ENCODE data around the gene PTGFR.

Gene PTGFR

GRCh38 chr1:78472851-78473496, 17.8 kb upstream of the PTGFR start:
- H3K18ac ChIP-seq (ENCODE audit: low read depth in 1 of 2, low read length in 2 of 2), result no peak overlapping the region
- H2BK12ac ChIP-seq (ENCODE audit: low read length in 2 of 2), result no peak overlapping the region
- no peaks in the 10 kb centered on the region for H3K36me3 ChIP-seq (ENCODE audit: control insufficient read depth in 1 of 2, insufficient read depth in 2 of 2, low read depth in 1 of 2, low read length in 2 of 2)
- H2AK5ac ChIP-seq (ENCODE audit: low read length, severe bottlenecking), result no peak overlapping the region
- no peaks in the 10 kb centered on the region for H3K79me1 ChIP-seq (replicated peaks; ENCODE audit: low read length, poor library complexity, severe bottlenecking)
- H2AFZ ChIP-seq (ENCODE audit: low read depth, low read length), result no peak overlapping the region
- H3K14ac ChIP-seq (ENCODE audit: low read length in 2 of 2), result no peak overlapping the region
- no peak overlapping the region for H3K27ac ChIP-seq (ENCODE audit: low read length, poor library complexity, severe bottlenecking)
- no peak overlapping the region for H3K4ac ChIP-seq (ENCODE audit: low read depth in 1 of 2, low read length in 2 of 2)
- H3K27me3 ChIP-seq (ENCODE audit: control insufficient read depth in 1 of 2, insufficient read depth in 1 of 2, low read length in 2 of 2), result no peaks in the 10 kb centered on the region
- H3K9me3 ChIP-seq (ENCODE audit: control insufficient read depth, low read length), result no peaks in the 10 kb centered on the region
- no peak overlapping the region for H2BK120ac ChIP-seq (ENCODE audit: low read depth, low read length)
- H2BK15ac ChIP-seq (ENCODE audit: low read depth, poor library complexity, severe bottlenecking), result no peak overlapping the region
- no peak for DNase-seq
- H3K23ac ChIP-seq (ENCODE audit: low read length in 2 of 2), result no peak overlapping the region
- H3K4me2 ChIP-seq (ENCODE audit: low read length, poor library complexity, severe bottlenecking), result no peak overlapping the region
- H3K4me1 ChIP-seq (ENCODE audit: control insufficient read depth, insufficient read depth, low read depth, low read length), result no peaks in the 10 kb centered on the region
- no peak overlapping the region for H3K4me3 ChIP-seq (ENCODE audit: insufficient read depth in 1 of 2, low read depth in 1 of 2, low read length in 2 of 2)
- whole genome bisulfite sequencing, result 78% methylated on average over 2 of the region's 2 CpGs
- no peak overlapping the region for H2BK5ac ChIP-seq (ENCODE audit: low read depth, low read length, poor library complexity, severe bottlenecking)
- H3K9ac ChIP-seq (ENCODE audit: low read length), result peak overlapping the region; percentile 32
- no peak overlapping the region for H4K91ac ChIP-seq (ENCODE audit: low read length)
- no peak overlapping the region for H4K8ac ChIP-seq (ENCODE audit: low read length)

GRCh38 chr1:78474092-78474491, 16.7 kb upstream of the PTGFR start:
- no peak overlapping the region for H2AK5ac ChIP-seq (ENCODE audit: low read length, severe bottlenecking)
- H2AFZ ChIP-seq (ENCODE audit: low read depth, low read length), result no peak overlapping the region
- H4K91ac ChIP-seq (ENCODE audit: low read length), result no peak overlapping the region
- H3K18ac ChIP-seq (ENCODE audit: low read depth in 1 of 2, low read length in 2 of 2), result no peak overlapping the region
- DNase-seq, result no peak
- no peak overlapping the region for H4K8ac ChIP-seq (ENCODE audit: low read length)
- no peak overlapping the region for H3K4me2 ChIP-seq (ENCODE audit: low read length, poor library complexity, severe bottlenecking)
- H2BK15ac ChIP-seq (ENCODE audit: low read depth, poor library complexity, severe bottlenecking), result no peak overlapping the region
- H2BK120ac ChIP-seq (ENCODE audit: low read depth, low read length), result no peak overlapping the region
- H3K9ac ChIP-seq (ENCODE audit: low read length), result no peak overlapping the region
- no peak overlapping the region for H3K27ac ChIP-seq (ENCODE audit: low read length, poor library complexity, severe bottlenecking)
- no peaks in the 10 kb centered on the region for H3K79me1 ChIP-seq (replicated peaks; ENCODE audit: low read length, poor library complexity, severe bottlenecking)
- H3K9me3 ChIP-seq (ENCODE audit: control insufficient read depth, low read length), result no peaks in the 10 kb centered on the region
- H3K27me3 ChIP-seq (ENCODE audit: control insufficient read depth in 1 of 2, insufficient read depth in 1 of 2, low read length in 2 of 2), result no peaks in the 10 kb centered on the region
- H3K4ac ChIP-seq (ENCODE audit: low read depth in 1 of 2, low read length in 2 of 2), result no peak overlapping the region
- H3K36me3 ChIP-seq (ENCODE audit: control insufficient read depth in 1 of 2, insufficient read depth in 2 of 2, low read depth in 1 of 2, low read length in 2 of 2), result no peaks in the 10 kb centered on the region
- H2BK5ac ChIP-seq (ENCODE audit: low read depth, low read length, poor library complexity, severe bottlenecking), result no peak overlapping the region
- no peak overlapping the region for H2BK12ac ChIP-seq (ENCODE audit: low read length in 2 of 2)
- no peak overlapping the region for H3K4me3 ChIP-seq (ENCODE audit: insufficient read depth in 1 of 2, low read depth in 1 of 2, low read length in 2 of 2)
- H3K23ac ChIP-seq (ENCODE audit: low read length in 2 of 2), result no peak overlapping the region
- H3K14ac ChIP-seq (ENCODE audit: low read length in 2 of 2), result no peak overlapping the region
- no peaks in the 10 kb centered on the region for H3K4me1 ChIP-seq (ENCODE audit: control insufficient read depth, insufficient read depth, low read depth, low read length)

- H3K27me3 ChIP-seq (ENCODE audit: control insufficient read depth in 1 of 2, insufficient read depth in 1 of 2, low read length in 2 of 2), result no peaks in the 10 kb centered on the region
- no peak overlapping the region for H2AFZ ChIP-seq (ENCODE audit: low read depth, low read length)
- H2BK5ac ChIP-seq (ENCODE audit: low read depth, low read length, poor library complexity, severe bottlenecking), result no peak overlapping the region
- no peak overlapping the region for H3K4ac ChIP-seq (ENCODE audit: low read depth in 1 of 2, low read length in 2 of 2)
- no peak overlapping the region for H3K27ac ChIP-seq (ENCODE audit: low read length, poor library complexity, severe bottlenecking)
- H3K4me1 ChIP-seq (ENCODE audit: control insufficient read depth, insufficient read depth, low read depth, low read length), result no peaks in the 10 kb centered on the region
- no peaks in the 10 kb centered on the region for H3K9me3 ChIP-seq (ENCODE audit: control insufficient read depth, low read length)
- no peaks in the 10 kb centered on the region for H3K36me3 ChIP-seq (ENCODE audit: control insufficient read depth in 1 of 2, insufficient read depth in 2 of 2, low read depth in 1 of 2, low read length in 2 of 2)
- H3K9ac ChIP-seq (ENCODE audit: low read length), result peak overlapping the region; percentile 70
- DNase-seq, result no peak
- no peak overlapping the region for H2BK120ac ChIP-seq (ENCODE audit: low read depth, low read length)
- H4K91ac ChIP-seq (ENCODE audit: low read length), result no peak overlapping the region
- H3K4me3 ChIP-seq (ENCODE audit: insufficient read depth in 1 of 2, low read depth in 1 of 2, low read length in 2 of 2), result peak overlapping the region in 1 of 2 experiments; percentile 24
- no peak overlapping the region for H2BK15ac ChIP-seq (ENCODE audit: low read depth, poor library complexity, severe bottlenecking)
- no peaks in the 10 kb centered on the region for H3K79me1 ChIP-seq (replicated peaks; ENCODE audit: low read length, poor library complexity, severe bottlenecking)
- 93% methylated on average over 4 of the region's 4 CpGs for WGBS
- no peak overlapping the region for H2AK5ac ChIP-seq (ENCODE audit: low read length, severe bottlenecking)
- no peak overlapping the region for H4K8ac ChIP-seq (ENCODE audit: low read length)
- H3K23ac ChIP-seq (ENCODE audit: low read length in 2 of 2), result no peak overlapping the region
- no peak overlapping the region for H2BK12ac ChIP-seq (ENCODE audit: low read length in 2 of 2)
- no peak overlapping the region for H3K18ac ChIP-seq (ENCODE audit: low read depth in 1 of 2, low read length in 2 of 2)
- H3K4me2 ChIP-seq (ENCODE audit: low read length, poor library complexity, severe bottlenecking), result no peak overlapping the region
- H3K14ac ChIP-seq (ENCODE audit: low read length in 2 of 2), result no peak overlapping the region
These were observed 14.7 kb upstream of the PTGFR start for GRCh38 chr1:78475888-78476610.

GRCh38 chr1:78483903-78484302, 6.9 kb upstream of the PTGFR start:
- no peak overlapping the region for H2BK120ac ChIP-seq (ENCODE audit: low read depth, low read length)
- peaks cover 4% of the 10 kb centered on the region for H3K9me3 ChIP-seq (ENCODE audit: control insufficient read depth, low read length)
- no peak overlapping the region for H2AK5ac ChIP-seq (ENCODE audit: low read length, severe bottlenecking)
- WGBS, result 34% methylated on average over 6 of the region's 6 CpGs
- H2BK5ac ChIP-seq (ENCODE audit: low read depth, low read length, poor library complexity, severe bottlenecking), result no peak overlapping the region
- H2BK12ac ChIP-seq (ENCODE audit: low read length in 2 of 2), result no peak overlapping the region
- no peak overlapping the region for H3K18ac ChIP-seq (ENCODE audit: low read depth in 1 of 2, low read length in 2 of 2)
- H3K9ac ChIP-seq (ENCODE audit: low read length), result no peak overlapping the region
- no peak overlapping the region for H4K8ac ChIP-seq (ENCODE audit: low read length)
- no peaks in the 10 kb centered on the region for H3K79me1 ChIP-seq (replicated peaks; ENCODE audit: low read length, poor library complexity, severe bottlenecking)
- H3K36me3 ChIP-seq (ENCODE audit: control insufficient read depth in 1 of 2, insufficient read depth in 2 of 2, low read depth in 1 of 2, low read length in 2 of 2), result no peaks in the 10 kb centered on the region
- H3K4me2 ChIP-seq (ENCODE audit: low read length, poor library complexity, severe bottlenecking), result no peak overlapping the region
- no peaks in the 10 kb centered on the region for H3K27me3 ChIP-seq (ENCODE audit: control insufficient read depth in 1 of 2, insufficient read depth in 1 of 2, low read length in 2 of 2)
- no peak overlapping the region for H3K27ac ChIP-seq (ENCODE audit: low read length, poor library complexity, severe bottlenecking)
- H3K14ac ChIP-seq (ENCODE audit: low read length in 2 of 2), result no peak overlapping the region
- peak overlapping the region in 1 of 2 experiments; percentile 21 for H3K4me3 ChIP-seq (ENCODE audit: insufficient read depth in 1 of 2, low read depth in 1 of 2, low read length in 2 of 2)
- no peak overlapping the region for H3K23ac ChIP-seq (ENCODE audit: low read length in 2 of 2)
- H2BK15ac ChIP-seq (ENCODE audit: low read depth, poor library complexity, severe bottlenecking), result no peak overlapping the region
- DNase-seq, result no peak
- H4K91ac ChIP-seq (ENCODE audit: low read length), result no peak overlapping the region
- no peaks in the 10 kb centered on the region for H3K4me1 ChIP-seq (ENCODE audit: control insufficient read depth, insufficient read depth, low read depth, low read length)
- H2AFZ ChIP-seq (ENCODE audit: low read depth, low read length), result no peak overlapping the region
- H3K4ac ChIP-seq (ENCODE audit: low read depth in 1 of 2, low read length in 2 of 2), result no peak overlapping the region
